Measurements from ENCODE around the gene FAM200B.

GRCh38 chr4:15673337-15673736 lies 8.3 kb upstream of the FAM200B start:
- TF ChIP-seq CTCF (conservative IDR thresholded peaks at IDR 0.05; ENCODE audit: low read length) (no peak), EZH2phosphoT487 (IDR thresholded peaks at IDR 0.05; ENCODE audit: borderline replicate concordance) (no peak)

Data from Loucy (cell line).